ENCODE measurements around the gene SPOCK1.

- TF ChIP-seq JUND (IDR thresholded peaks at IDR 0.05) (no peak), CTCF (IDR thresholded peaks at IDR 0.05; ENCODE audit: low read depth, low read length, missing input control) (no peak), MAX (IDR thresholded peaks at IDR 0.05) (no peak), SP1 (IDR thresholded peaks at IDR 0.05) (no peak), REST (IDR thresholded peaks at IDR 0.05) (no peak), TAF1 (conservative IDR thresholded peaks at IDR 0.05) (no peak), FOXA1 (IDR thresholded peaks at IDR 0.05) (no peak), RAD21 (IDR thresholded peaks at IDR 0.05) (no peak), GABPA (IDR thresholded peaks at IDR 0.05 in 1 of 2, conservative IDR thresholded peaks at IDR 0.05 in 1 of 2) (no peak), ZBTB33 (IDR thresholded peaks at IDR 0.05) (no peak), YY1 (IDR thresholded peaks at IDR 0.05) (no peak), EGR1 (IDR thresholded peaks at IDR 0.05; ENCODE audit: low read depth in 2 of 2) (no peak), NR2F2 (IDR thresholded peaks at IDR 0.05) (no peak), FOXA2 (IDR thresholded peaks at IDR 0.05) (no peak)
These were observed 11.5 kb downstream of the SPOCK1 start for GRCh38 chr5:137487600-137487999.
